GOT3 (cell line): Measurements from ENCODE around the gene OTUB2.

Experiments used
- DNase-seq: peaks from one replicate; lab custom pipeline; 2025; ENCODE audit warnings: mixed read lengths; lab: John Stamatoyannopoulos, UW

Gene OTUB2

DNA sequence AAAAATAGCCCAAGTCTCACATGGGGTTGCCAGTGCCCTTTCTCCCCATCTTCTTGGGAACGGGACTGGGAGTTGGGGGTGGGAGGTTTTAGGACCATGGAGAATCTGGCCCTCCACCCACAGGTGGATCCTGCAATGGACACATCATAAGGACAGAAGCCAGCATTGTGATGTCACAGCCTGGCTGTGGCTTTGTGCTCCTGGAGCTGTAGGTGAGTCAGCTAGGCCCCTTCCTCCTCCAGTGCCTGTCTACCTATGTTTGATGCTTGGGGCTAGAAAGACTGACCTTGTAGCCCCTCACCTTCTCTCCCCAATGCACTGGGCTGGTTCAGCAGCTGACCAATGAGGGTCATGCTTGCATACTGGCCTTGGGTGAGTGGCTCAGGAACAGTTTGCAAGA lies 29.1 kb upstream of the OTUB2 start, which contains the start of gene CCDC197:
Gene CCDC197 (plus strand): TSS at position 220 of the 400 bp plus-strand sequence. CDS start 831 bp downstream, outside the sequence.
- no peak for DNase-seq

DNA sequence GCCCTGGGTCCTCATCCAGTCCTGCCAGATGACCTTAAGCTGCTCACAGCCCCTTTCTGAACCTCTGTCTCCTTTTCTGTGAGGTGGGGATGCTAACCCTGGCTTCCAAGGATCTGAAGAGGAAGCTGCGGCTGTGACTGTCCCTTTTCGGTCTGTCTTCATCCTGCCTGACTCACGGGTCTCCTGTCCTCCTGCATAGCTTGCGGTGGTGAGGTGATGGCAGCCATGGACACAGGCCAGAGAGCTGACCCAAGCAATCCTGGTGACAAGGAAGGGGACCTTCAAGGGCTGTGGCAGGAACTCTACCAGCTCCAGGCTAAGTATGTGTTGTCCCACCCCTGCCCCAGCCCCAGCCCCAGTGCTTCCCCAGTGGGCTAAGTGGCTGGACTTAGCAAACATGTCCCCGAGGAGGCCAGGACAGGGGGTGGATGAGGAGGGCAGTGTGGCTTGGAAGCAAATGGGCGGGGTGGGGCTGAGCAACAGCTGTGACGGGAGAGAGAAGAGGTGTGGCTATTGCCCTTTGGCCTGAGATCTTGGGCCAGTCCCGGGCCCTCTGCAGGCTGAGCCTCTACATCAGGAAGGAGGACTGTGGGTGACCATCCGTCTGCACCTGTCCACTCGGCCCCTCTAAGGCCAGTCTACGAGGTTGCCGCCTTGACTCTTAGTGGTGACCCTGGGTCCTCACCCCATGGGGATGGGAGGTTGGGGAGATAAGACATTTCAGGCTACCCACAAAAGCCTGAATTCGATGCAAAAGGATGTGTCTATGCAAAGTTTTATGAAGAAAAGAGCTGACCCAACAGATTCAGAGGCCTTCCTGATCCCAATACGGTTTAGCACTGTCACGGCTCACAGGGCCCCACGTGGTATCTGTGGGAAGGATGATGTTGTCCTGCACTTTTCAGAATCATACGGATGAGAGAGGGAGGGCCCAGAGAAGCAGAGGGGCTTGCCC lies 27.9 kb upstream of the OTUB2 start:
- no peak for DNase-seq

DNA sequence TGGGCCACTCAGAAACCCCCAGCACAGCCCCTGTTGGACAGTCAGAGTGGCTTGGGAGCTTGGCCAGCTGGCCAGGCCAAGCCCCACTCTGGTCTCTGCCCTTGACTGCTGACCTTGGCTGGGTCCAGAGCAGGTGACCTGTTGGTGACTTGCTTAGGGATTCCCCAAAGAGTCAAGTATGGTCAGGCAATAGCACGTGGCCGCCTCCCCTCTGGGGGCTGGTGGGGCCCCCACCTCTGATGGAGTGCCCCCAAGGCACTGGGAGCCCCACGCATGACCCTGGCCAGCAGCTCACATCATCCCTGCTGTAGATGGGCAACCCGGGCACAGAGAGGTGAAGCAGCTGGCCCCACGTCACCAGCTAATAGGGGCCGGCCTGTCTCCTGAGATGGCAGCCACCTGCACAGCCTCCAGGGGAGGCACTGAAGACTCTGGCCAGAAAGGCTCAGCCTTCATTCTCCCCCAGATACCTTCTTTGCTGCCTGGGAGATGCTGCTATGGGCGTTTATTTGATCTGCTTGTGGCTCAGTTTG lies 27.2 kb upstream of the OTUB2 start:
- no peak for DNase-seq

GRCh38 chr14:93999573-93999972 lies 26.6 kb upstream of the OTUB2 start:
- no peak for DNase-seq

- DNase-seq = no peak
Measured at GRCh38 chr14:94000267-94000666, 25.9 kb upstream of the OTUB2 start.

DNA sequence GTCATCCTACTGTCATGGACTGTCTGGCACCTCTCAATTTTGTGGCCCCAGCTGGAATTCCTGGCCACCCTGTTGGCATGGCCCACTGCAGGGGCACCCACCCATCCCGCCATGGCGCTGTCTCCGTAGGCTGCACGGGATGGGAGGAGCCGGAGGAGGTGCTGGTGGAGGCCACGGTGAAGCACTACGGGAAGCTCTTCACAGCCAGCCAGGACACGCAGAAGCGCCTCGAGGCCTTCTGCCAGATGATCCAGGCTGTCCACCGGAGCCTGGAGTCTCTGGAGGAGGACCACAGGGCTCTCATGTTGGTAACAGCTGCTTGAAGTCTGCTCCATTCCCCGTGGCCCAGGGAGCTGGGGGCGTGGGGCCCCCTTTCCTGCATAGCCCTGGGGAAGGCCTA lies 25.1 kb upstream of the OTUB2 start:
- DNase-seq = no peak

DNA sequence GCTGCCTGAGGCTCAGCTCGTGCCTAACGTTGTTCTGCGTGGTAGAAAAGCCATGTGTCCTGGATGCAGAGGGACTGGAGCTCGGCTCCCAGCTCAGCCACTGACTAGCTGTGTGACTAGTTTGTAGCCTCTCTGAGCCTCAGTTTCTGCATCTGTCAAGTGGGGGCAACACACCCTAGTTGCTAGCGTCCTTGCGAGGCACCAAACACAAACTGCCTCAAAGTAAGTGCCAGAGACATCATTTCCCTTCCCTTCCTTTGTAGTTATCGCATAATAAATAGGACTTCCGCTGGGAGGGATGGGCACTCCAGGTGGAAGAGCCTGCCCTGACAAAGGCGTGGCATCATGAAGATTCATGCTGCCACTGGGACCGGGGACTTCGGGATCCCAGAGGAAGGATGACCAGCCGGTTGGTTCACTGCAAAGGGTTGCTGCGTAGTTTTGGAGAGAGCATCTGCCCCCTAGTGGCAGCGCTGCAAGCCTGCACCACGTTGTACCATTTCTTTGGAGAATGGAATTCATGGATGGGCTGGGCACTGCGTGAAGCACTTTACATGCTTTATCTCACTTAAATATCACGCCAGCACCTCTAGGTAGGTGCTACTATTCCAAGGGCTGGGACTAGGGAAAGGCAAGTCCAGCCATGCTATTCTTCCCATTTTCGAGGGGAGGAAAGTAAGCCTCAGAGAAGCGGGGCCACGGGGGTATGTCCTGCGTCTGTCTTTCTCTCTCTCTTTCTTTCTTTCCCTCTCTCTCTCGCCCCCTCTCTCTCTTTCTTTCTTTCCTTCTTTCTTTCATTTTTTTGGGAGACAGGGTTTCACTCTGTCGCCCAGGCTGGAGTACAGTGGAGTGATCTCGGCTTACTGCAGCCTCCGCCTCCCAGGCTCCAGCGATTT lies 24.4 kb upstream of the OTUB2 start:
- no peak for DNase-seq

DNA sequence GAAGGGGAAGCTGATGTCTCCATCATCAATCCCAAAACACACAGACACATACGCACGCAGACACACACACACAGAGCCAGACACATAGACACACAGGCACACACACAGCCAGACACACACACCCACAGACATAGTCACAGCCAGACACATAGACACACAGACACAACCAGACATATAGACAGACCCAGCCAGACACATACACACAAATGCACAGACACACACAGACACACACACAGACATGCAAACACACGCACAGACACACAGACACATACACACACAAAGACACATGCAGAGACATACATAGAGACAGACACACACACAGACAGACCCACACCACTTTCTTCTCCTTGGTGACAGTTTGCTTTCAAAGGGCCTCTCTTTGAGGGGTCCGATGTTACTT lies 22.7 kb upstream of the OTUB2 start:
- no peak for DNase-seq

DNA sequence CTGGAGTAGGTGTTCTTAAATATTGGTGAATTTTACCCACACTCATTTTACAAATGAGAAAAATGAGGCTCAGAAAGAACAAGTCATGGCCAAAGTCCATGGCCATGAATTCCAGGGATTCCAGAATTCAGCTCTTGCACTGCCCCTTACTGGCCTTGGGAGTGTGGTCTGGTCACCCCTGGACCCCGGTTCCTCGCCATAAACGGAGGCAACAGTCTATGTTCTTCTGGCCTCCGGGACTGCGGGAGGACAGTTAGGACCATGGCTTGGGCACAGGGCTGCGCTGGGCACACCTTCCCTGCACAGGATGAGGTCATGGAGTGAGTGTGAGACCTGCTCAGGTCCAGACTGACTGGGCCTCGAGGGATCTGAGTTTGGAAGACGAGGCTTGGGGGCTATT lies 22.1 kb upstream of the OTUB2 start:
- DNase-seq = no peak

DNA sequence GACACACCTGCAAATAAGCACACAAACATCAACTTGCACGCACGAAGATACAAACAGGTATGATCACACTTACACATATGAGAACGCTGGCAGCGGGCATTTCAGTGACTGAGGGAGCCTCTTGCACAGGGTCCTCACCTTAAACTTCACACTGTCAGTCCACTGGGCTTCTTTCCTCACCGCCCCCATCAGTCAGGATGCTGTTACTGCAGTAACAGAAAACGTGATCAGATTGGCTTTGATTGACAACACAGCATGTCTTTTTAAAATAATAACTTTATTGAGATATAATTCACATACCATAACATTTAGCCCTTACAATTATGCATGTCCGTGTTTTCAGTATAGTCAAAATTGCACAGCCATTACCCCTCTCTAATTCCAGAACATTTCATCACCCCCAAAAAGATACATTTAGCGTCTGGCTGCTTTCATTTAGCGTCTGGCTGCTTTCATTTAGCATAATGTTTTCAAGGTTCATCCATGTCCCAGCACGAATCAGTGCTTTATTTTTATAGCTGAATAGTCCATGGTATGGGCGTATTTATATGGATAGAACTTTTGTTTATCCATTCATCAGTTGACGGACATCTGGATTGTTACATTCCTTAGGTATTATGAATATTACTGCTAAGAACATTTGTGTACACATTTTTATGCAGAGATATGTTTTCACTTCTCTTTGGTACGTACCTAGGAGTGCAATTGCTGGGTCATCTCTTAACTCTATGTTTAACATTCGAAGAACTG lies 20.6 kb upstream of the OTUB2 start:
- DNase-seq = no peak

GRCh38 chr14:94008234-94008633 lies 17.9 kb upstream of the OTUB2 start:
- DNase-seq = no peak

- DNase-seq = no peak
Measured at GRCh38 chr14:94009767-94010166, 16.4 kb upstream of the OTUB2 start.

GRCh38 chr14:94010625-94011024 lies 15.5 kb upstream of the OTUB2 start:
- DNase-seq = no peak

DNA sequence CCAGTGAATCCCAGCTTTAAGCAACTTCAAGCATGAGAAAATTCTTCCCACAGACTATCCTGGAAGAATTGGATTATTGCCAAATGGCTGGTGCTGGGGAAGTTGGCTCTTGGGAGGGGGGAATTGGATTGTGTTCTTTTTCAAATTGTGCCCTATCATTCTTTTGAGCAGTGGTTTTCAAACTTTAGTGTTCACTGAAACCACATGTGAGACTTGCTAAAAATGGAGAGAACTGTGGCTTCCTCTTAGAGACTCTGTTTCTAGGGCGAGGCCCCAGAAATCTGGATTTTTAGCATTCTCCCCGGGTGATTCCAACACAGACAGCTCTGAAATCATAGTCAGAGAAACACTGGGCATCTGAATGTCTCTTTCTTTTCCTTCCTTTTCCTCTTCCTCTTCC lies 14.3 kb upstream of the OTUB2 start:
- no peak for DNase-seq

- DNase-seq = no peak
Measured at GRCh38 chr14:94014382-94014781, 11.8 kb upstream of the OTUB2 start.

GRCh38 chr14:94015223-94015622 lies 10.9 kb upstream of the OTUB2 start:
- no peak for DNase-seq

DNA sequence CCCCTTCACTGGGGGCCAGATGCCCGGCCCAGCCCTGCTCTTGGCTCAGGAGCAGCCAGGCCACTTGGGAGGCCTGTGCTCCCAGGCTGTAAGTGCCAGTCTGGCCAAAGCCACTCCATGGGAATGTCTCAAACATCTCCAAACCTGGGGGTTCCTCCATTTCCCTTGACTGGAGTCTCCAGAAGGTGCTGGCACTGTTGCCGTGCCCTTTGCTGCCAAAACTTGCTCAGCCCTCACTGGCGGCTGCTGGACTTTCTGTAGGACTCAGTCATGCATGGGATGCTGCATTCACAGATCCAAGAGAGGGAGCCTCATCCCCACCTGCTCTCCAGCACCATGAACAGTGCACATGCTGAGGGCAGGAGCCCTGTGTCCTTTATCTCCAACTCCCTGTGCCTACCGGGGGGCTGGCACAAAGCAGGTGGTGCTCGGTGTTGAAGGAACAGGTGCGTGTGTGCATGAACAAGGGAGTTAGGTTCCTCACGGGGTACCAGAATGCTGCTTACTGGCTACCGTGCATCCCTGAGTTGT lies 9.6 kb upstream of the OTUB2 start:
- no peak for DNase-seq

DNA sequence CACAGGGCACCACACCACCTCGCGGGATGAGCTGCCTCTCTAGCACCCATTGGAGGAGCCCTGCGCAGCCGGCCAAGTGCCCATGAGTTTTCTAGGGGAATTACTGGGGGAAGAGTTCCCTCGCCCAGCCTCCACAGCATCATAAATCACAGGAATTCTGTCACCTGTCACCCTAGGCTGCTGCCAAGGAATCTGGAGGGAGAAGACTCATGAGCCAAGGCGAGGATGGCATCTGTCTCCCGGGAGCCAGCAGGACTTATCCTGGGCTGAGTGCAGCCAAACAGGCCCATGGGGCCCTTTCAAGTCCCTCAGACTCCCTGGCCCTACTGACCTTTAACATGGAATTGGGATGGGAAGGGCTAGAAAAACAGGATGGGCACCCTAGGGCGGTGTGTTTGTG lies 7.8 kb upstream of the OTUB2 start:
- no peak for DNase-seq

- no peak for DNase-seq
Measured at GRCh38 chr14:94019329-94019728, 6.8 kb upstream of the OTUB2 start.

GRCh38 chr14:94020267-94020666 lies 5.9 kb upstream of the OTUB2 start:
- no peak for DNase-seq

DNA sequence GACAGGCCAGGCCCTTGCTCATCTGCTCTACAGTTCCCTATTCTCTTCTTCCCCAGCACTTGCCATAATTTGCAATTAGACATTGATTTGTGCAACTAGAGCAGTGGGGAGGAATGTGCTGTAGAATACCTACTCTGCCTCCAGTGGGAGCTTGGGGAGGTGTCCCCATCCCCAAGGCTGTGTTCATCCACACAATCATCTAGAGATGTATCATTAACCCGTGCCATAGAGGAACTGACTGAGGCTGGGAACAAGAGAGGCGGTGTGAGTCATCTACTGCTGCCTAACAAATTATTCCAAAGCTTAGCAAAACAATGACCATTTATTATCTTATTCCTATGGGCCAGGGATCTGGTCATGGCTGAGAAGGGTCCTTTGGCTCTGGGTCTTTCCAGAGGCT lies 5.1 kb upstream of the OTUB2 start:
- no peak for DNase-seq
